Measurements from ENCODE around the gene DSCAM. TPM values are rescaled to one million over a fixed set of nuclear protein-coding genes. Genes with fewer than 3 reads are reported as not detected.

The DSCAM gene
- total RNA-seq, 2 experiments from 2014 or later: not detected

GRCh38 chr21:40553781-40554180 lies 293.2 kb downstream of the DSCAM start:
- H3K4me1 Mint-ChIP-seq (ENCODE audit: low read depth): no peaks in the 10 kb centered on the region
- ChIA-PET CTCF (no interaction called here), POLR2A (no interaction called here)
- DNase-seq: no peak
- no peak for ATAC-seq
- no peaks in the 10 kb centered on the region for H3K27me3 Mint-ChIP-seq
- H3K4me3 Mint-ChIP-seq: no peak overlapping the region
- TF ChIP-seq CTCF (IDR thresholded peaks at IDR 0.05): no peak
- H3K36me3 Mint-ChIP-seq (ENCODE audit: low read depth): no peaks in the 10 kb centered on the region
- no peak overlapping the region for H3K27ac Mint-ChIP-seq
- peaks cover 5% of the 10 kb centered on the region for H3K9me3 Mint-ChIP-seq
- intact Hi-C loops (cut with micrococcal nuclease): no loop called here

GRCh38 chr21:40547906-40548513 lies 298.9 kb downstream of the DSCAM start:
- ChIA-PET CTCF (no interaction called here), POLR2A (no interaction called here)
- no peak for ATAC-seq
- Mint-ChIP-seq H3K4me1 (ENCODE audit: low read depth) (no peaks in the 10 kb centered on the region), H3K9me3 (peaks cover 4% of the 10 kb centered on the region), H3K4me3 (no peak overlapping the region), H3K36me3 (ENCODE audit: low read depth) (no peaks in the 10 kb centered on the region), H3K27ac (no peak overlapping the region), H3K27me3 (no peaks in the 10 kb centered on the region)
- TF ChIP-seq CTCF (IDR thresholded peaks at IDR 0.05): no peak
- intact Hi-C loops (cut with micrococcal nuclease): no loop called here
- no peak for DNase-seq

GRCh38 chr21:40546647-40547046 lies 300.3 kb downstream of the DSCAM start:
- H3K9me3 Mint-ChIP-seq: peaks cover 3% of the 10 kb centered on the region
- H3K27ac Mint-ChIP-seq: no peak overlapping the region
- ATAC-seq: no peak
- ChIA-PET POLR2A (no interaction called here), CTCF (no interaction called here)
- no peaks in the 10 kb centered on the region for H3K4me1 Mint-ChIP-seq (ENCODE audit: low read depth)
- no peak for TF ChIP-seq CTCF (IDR thresholded peaks at IDR 0.05)
- H3K27me3 Mint-ChIP-seq: no peaks in the 10 kb centered on the region
- no peak overlapping the region for H3K4me3 Mint-ChIP-seq
- no peak for DNase-seq
- intact Hi-C loops (cut with micrococcal nuclease): no loop called here
- no peaks in the 10 kb centered on the region for H3K36me3 Mint-ChIP-seq (ENCODE audit: low read depth)

GRCh38 chr21:40540216-40540615 lies 306.7 kb downstream of the DSCAM start:
- DNase-seq: no peak
- TF ChIP-seq CTCF (IDR thresholded peaks at IDR 0.05): no peak
- H3K36me3 Mint-ChIP-seq (ENCODE audit: low read depth): no peaks in the 10 kb centered on the region
- intact Hi-C loops (cut with micrococcal nuclease): no loop called here
- no peak overlapping the region for H3K27ac Mint-ChIP-seq
- H3K27me3 Mint-ChIP-seq: no peaks in the 10 kb centered on the region
- ATAC-seq: no peak
- peaks cover 3% of the 10 kb centered on the region for H3K9me3 Mint-ChIP-seq
- no peak overlapping the region for H3K4me3 Mint-ChIP-seq
- POLR2A ChIA-PET: no interaction called here
- CTCF ChIA-PET: no interaction called here
- no peaks in the 10 kb centered on the region for H3K4me1 Mint-ChIP-seq (ENCODE audit: low read depth)

- DNase-seq (no peak), ATAC-seq (no peak)
- Mint-ChIP-seq H3K27me3 (peaks cover 2% of the 10 kb centered on the region), H3K4me1 (ENCODE audit: low read depth) (no peaks in the 10 kb centered on the region), H3K27ac (no peak overlapping the region), H3K4me3 (no peak overlapping the region), H3K9me3 (peaks cover 1% of the 10 kb centered on the region), H3K36me3 (ENCODE audit: low read depth) (no peaks in the 10 kb centered on the region)
- no peak for TF ChIP-seq CTCF (IDR thresholded peaks at IDR 0.05)
- POLR2A ChIA-PET: no interaction called here
- intact Hi-C loops (cut with micrococcal nuclease): no loop called here
- CTCF ChIA-PET: no interaction called here
Measured at GRCh38 chr21:40534886-40535285, 312.1 kb downstream of the DSCAM start.

Data from activated CD8-positive, alpha-beta T cell treated with anti-CD3 and anti-CD28 coated beads for 36 hours (primary cell).